OCI-LY7 (cell line): ENCODE measurements around the gene FGD4. TPM values are rescaled to one million over a fixed set of nuclear protein-coding genes. Genes with fewer than 3 reads are reported as not detected.

Experiments
- BruUV-seq: library from RNA; stranded (reverse); fragments of 400-500 nt; replicated peaks from 2 replicates; lab custom pipeline; 2021; lab: Mats Ljungman, UMichigan
- CTCF ChIA-PET: fragments of 300-600 bp; sonication (Branson Sonifier 250); formaldehyde crosslinking; loops from one replicate; lab custom pipeline; 2022; ENCODE audit warnings: antibody characterized with exemption; ENCODE audit not compliant: unreplicated experiment; lab: Charles Lee
- POLR2A ChIA-PET: fragments of 300-600 bp; sonication (Branson Sonifier 250); formaldehyde crosslinking; loops from one replicate; lab custom pipeline; 2022; ENCODE audit warnings: antibody characterized with exemption; lab: Charles Lee
- DNase-seq: peaks from one replicate; pipeline ENCODE4 v3.0.0-alpha.2; 2015; ENCODE audit warnings: low spot score
- H2AFZ ChIP-seq: fragments of 200-600 bp; sonication (generic), shearing (Covaris generic); 2 replicates; pipeline ENCODE4 v1.6.1; 2014; ENCODE audit warnings: mild to moderate bottlenecking, antibody characterized with exemption, low read length, moderate library complexity
- H3K27ac ChIP-seq: fragments of 200-600 bp; sonication (generic); 2 replicates; pipeline ENCODE4 v1.5.1; 2014; ENCODE audit warnings: mixed run types, low read depth, mild to moderate bottlenecking, moderate library complexity, low read length, inconsistent platforms; ENCODE audit not compliant: poor library complexity, severe bottlenecking
- H3K36me3 ChIP-seq: fragments of 200-600 bp; sonication (generic); 2 replicates; pipeline ENCODE4 v1.6.1; 2014; ENCODE audit warnings: mild to moderate bottlenecking, antibody characterized with exemption, low read length, moderate library complexity, mixed read lengths; ENCODE audit not compliant: insufficient read depth
- H3K4me1 ChIP-seq: fragments of 200-600 bp; sonication (generic); 2 replicates; pipeline ENCODE4 v1.5.1; 2014; ENCODE audit warnings: mild to moderate bottlenecking, low read length; ENCODE audit not compliant: insufficient read depth, poor library complexity, severe bottlenecking
- H3K4me2 ChIP-seq: fragments of 200-600 bp; sonication (generic); 2 replicates; pipeline ENCODE4 v1.6.1; 2014; ENCODE audit warnings: mild to moderate bottlenecking, low read length
- H3K4me3 ChIP-seq: fragments of 200-600 bp; sonication (generic); 2 replicates; pipeline ENCODE4 v1.5.1; 2014; ENCODE audit warnings: mild to moderate bottlenecking, low read depth, low read length; ENCODE audit not compliant: poor library complexity, severe bottlenecking
- H3K79me2 ChIP-seq: fragments of 200-600 bp; sonication (generic); 2 replicates; pipeline ENCODE4 v1.6.1; 2016; ENCODE audit warnings: low read depth, mild to moderate bottlenecking, low read length, moderate library complexity, mixed read lengths; ENCODE audit not compliant: insufficient read depth
- H3K9me2 ChIP-seq: fragments of 200-600 bp; sonication (generic); 2 replicates; pipeline ENCODE4 v1.6.1; 2016; ENCODE audit warnings: mild to moderate bottlenecking, low read length, mixed read lengths; ENCODE audit not compliant: insufficient read depth
- H3K9me3 ChIP-seq: fragments of 200-600 bp; sonication (generic); 2 replicates; pipeline ENCODE4 v1.6.1; 2014; ENCODE audit warnings: mild to moderate bottlenecking, mixed run types, low read length, mixed read lengths
- H4K20me1 ChIP-seq: fragments of 200-600 bp; sonication (generic); 2 replicates; pipeline ENCODE4 v1.6.1; 2014; ENCODE audit warnings: mild to moderate bottlenecking, antibody characterized with exemption, low read length, moderate library complexity, mixed read lengths; ENCODE audit not compliant: insufficient read depth
- CTCF ChIP-seq: fragments of 200-600 bp; sonication (generic); conservative IDR thresholded peaks from 2 replicates; pipeline ENCODE4 v1.5.1; 2014; ENCODE audit warnings: mild to moderate bottlenecking, antibody characterized with exemption, low read length, moderate library complexity, mixed read lengths
- EZH2phosphoT487 ChIP-seq: fragments of 200-600 bp; sonication (generic); IDR thresholded peaks from 2 replicates; pipeline ENCODE4 v1.6.1; 2018; ENCODE audit warnings: low read depth, borderline replicate concordance, mild to moderate bottlenecking, mixed run types, antibody characterized with exemption, low read length, moderate library complexity, mixed read lengths
- intact Hi-C: fragments of 100-400 bp; cut with micrococcal nuclease; formaldehyde crosslinking; loops from one replicate; pipeline ENCODE4 v1.10.0; 2022; ENCODE audit not compliant: unreplicated experiment
- total RNA-seq, 2 experiments: library from RNA; depleted of rRNA in 1 of 2; stranded (reverse); fragments of >200 nt in 1 of 2; shearing (Covaris generic) in 1 of 2; gene quantifications; 2 replicates each; pipeline ENCODE4 v1.2.3, GENCODE V29; 2014 to 2022

The FGD4 gene
- total RNA-seq, 2 experiments from 2014 or later = 14.9 to 19.3 TPM

GRCh38 chr12:32435921-32436705, 36.8 kb downstream of the FGD4 start:
- no peak for DNase-seq
- no peaks in the 10 kb centered on the region for H4K20me1 ChIP-seq
- no peaks in the 10 kb centered on the region for H3K36me3 ChIP-seq
- no peak for TF ChIP-seq EZH2phosphoT487
- TF ChIP-seq CTCF = no peak
- ChIA-PET POLR2A (interaction anchor here (0.7 kb wide), 1 partner anchor 1186 kb away, joined by 3 read pairs; no protein-coding TSS in a partner anchor), CTCF (no interaction called here)
- H3K4me2 ChIP-seq = no peak overlapping the region
- intact Hi-C loops = no loop called here
- no peaks in the 10 kb centered on the region for H3K9me3 ChIP-seq
- no peaks in the 10 kb centered on the region for H3K4me1 ChIP-seq
- no peaks in the 10 kb centered on the region for H3K9me2 ChIP-seq
- H3K27ac ChIP-seq = no peak overlapping the region
- BruUV-seq = no TSS peak
- H3K79me2 ChIP-seq = no peaks in the 10 kb centered on the region
- H2AFZ ChIP-seq = no peak overlapping the region
- H3K4me3 ChIP-seq = no peak overlapping the region

DNA sequence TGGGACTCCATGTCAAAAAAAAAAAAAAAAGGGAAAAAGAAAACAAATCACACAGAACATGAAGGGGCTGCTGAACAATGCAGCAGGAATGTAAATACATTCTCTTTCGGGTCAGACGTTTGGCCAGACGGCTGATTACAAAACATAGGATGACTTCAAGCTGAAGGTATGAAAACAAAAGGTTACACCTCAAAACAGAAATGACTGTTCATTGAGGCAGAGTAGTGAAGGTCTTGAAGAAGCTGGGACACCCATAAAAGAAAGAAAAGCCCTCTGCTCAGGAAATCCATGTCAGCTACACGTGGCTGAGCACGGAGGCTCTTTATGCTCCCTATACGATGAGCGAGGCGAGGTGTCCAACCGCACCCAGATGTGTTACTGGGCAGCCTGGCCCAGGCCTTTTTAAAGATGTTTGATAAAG, 37.7 kb downstream of the FGD4 start:
- no TSS peak for BruUV-seq
- Histone ChIP-seq H3K9me3 (no peaks in the 10 kb centered on the region), H2AFZ (no peak overlapping the region), H4K20me1 (no peaks in the 10 kb centered on the region), H3K27ac (no peak overlapping the region), H3K4me1 (no peaks in the 10 kb centered on the region), H3K79me2 (no peaks in the 10 kb centered on the region), H3K4me2 (no peak overlapping the region), H3K4me3 (no peak overlapping the region), H3K9me2 (no peaks in the 10 kb centered on the region), H3K36me3 (no peaks in the 10 kb centered on the region)
- intact Hi-C loops = no loop called here
- DNase-seq = no peak
- ChIA-PET POLR2A (interaction anchor here (0.6 kb wide), 1 partner anchor 227 kb away, joined by 4 read pairs; no protein-coding TSS in a partner anchor), CTCF (no interaction called here)
- TF ChIP-seq EZH2phosphoT487 = no peak
- TF ChIP-seq CTCF = no peak
